Common myeloid progenitor, CD34-positive (primary cell): Measurements from ENCODE around the gene GABARAPL1.
A peak's percentile ranks its signal among the peaks of the same experiment; 100 is the strongest.
"Not testable (repeated sequence)": the region's sequence is repeated elsewhere in the genome, so short reads cannot be mapped to it uniquely, and the experiment has no call there.

Experiments used
- CTCF ChIA-PET: fragments of 350-600 bp; sonication (Branson Sonifier 250); formaldehyde crosslinking; loops from one replicate; lab custom pipeline; 2021; ENCODE audit warnings: antibody characterized with exemption; lab: Charles Lee
- POLR2A ChIA-PET: fragments of 350-600 bp; sonication (Branson Sonifier 250); formaldehyde crosslinking; loops from one replicate; lab custom pipeline; 2021; ENCODE audit warnings: antibody characterized with exemption; lab: Charles Lee
- DNase-seq, 3 donors: peaks; one replicate each; pipeline versions ENCODE4 v3.0.0 to v3.0.0-alpha.2; 2013
- H3K27ac ChIP-seq, 2 experiments: 1 replicate in 1 of 2; 2 replicates in 1 of 2; pipeline ENCODE4 v1.7.0; 2013; ENCODE audit warnings: inconsistent platforms in 2 of 2, low read length in 2 of 2, mild to moderate bottlenecking in 2 of 2, low read depth in 1 of 2, moderate library complexity in 1 of 2; ENCODE audit not compliant: severe bottlenecking in 2 of 2, insufficient read depth in 1 of 2, poor library complexity in 1 of 2
- H3K27me3 ChIP-seq, 5 experiments: replicated peaks in 2 of 5; 1 replicate in 3 of 5; 2 replicates in 2 of 5; pipeline versions ENCODE4 v1.6.1 to v1.7.0; 2013; ENCODE audit warnings: low read length in 4 of 5, mild to moderate bottlenecking in 2 of 5, moderate library complexity in 2 of 5, inconsistent platforms in 1 of 5; ENCODE audit not compliant: insufficient read depth in 5 of 5, control insufficient read depth in 4 of 5
- H3K36me3 ChIP-seq, 4 experiments: 1 replicate in 2 of 4; 2 replicates in 2 of 4; pipeline versions ENCODE4 v1.6.1 to v1.7.0; 2013; ENCODE audit warnings: low read length in 3 of 4, control low read depth in 1 of 4, mild to moderate bottlenecking in 1 of 4; ENCODE audit not compliant: control insufficient read depth in 4 of 4, insufficient read depth in 4 of 4
- H3K4me1 ChIP-seq, 4 experiments: 1 replicate in 3 of 4; 2 replicates in 1 of 4; pipeline versions ENCODE4 v1.6.1 to v1.7.1; 2013; ENCODE audit warnings: low read length in 3 of 4, mild to moderate bottlenecking in 3 of 4, control low read depth in 1 of 4, inconsistent platforms in 1 of 4, moderate library complexity in 1 of 4; ENCODE audit not compliant: control insufficient read depth in 4 of 4, insufficient read depth in 4 of 4; ENCODE audit errors: control extremely low read depth in 1 of 4
- H3K4me3 ChIP-seq, 7 experiments: 1 replicate in 4 of 7; 2 replicates in 3 of 7; pipeline versions ENCODE4 v1.5.1 to v1.7.0; 2013; ENCODE audit warnings: mild to moderate bottlenecking in 7 of 7, low read length in 6 of 7, moderate library complexity in 6 of 7, inconsistent platforms in 2 of 7, low read depth in 2 of 7, control low read depth in 1 of 7; ENCODE audit not compliant: insufficient read depth in 4 of 7, control insufficient read depth in 1 of 7; ENCODE audit errors: extremely low read depth in 1 of 7
- H3K9me3 ChIP-seq, 5 experiments: 1 replicate in 4 of 5; 2 replicates in 1 of 5; pipeline versions ENCODE4 v1.6.1 to v1.7.1; 2013; ENCODE audit warnings: low read length in 4 of 5, mild to moderate bottlenecking in 2 of 5, inconsistent platforms in 1 of 5, low read depth in 1 of 5, moderate library complexity in 1 of 5; ENCODE audit not compliant: control insufficient read depth in 4 of 5, insufficient read depth in 2 of 5; ENCODE audit errors: control extremely low read depth in 1 of 5
- WGBS: methylation state at CpG from one replicate; pipeline ENCODE4 v1.1.5; 2013; ENCODE audit not compliant: insufficient coverage; 5-methylcytosine and 5-hydroxymethylcytosine counted together

Gene GABARAPL1

DNA sequence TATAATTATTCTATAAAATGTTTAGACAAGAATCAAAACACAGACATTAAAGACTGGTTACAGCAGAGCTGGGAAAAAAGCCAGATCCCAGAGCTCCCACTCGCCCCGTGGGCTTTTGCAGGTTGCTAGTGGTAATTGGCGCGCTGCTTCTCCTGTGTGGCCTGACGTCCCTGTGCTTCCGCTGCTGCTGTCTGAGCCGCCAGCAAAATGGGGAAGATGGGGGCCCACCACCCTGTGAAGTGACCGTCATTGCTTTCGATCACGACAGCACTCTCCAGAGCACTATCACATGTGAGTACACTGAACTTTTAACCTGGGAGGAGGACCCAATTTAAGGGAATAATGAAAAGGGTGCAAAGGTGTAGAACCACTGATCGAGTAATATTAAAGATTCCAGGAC lies 26.4 kb upstream of the GABARAPL1 start:
- Histone ChIP-seq H3K27ac (no peak overlapping the region), H3K4me1 (peaks cover 3 to 9% (median 4%) of the 10 kb centered on the region in 4 experiments), H3K36me3 (no peaks in the 10 kb centered on the region), H3K27me3 (no peaks in the 10 kb centered on the region), H3K4me3 (peak overlapping the region in 3 of 7 experiments; percentile 11 to 47 (median 45)), H3K9me3 (no peaks in the 10 kb centered on the region)
- DNase-seq = peak; percentile 39 to 79 (median 66)
- CTCF ChIA-PET = interaction anchor here (1.1 kb wide), 1 partner anchor 10 kb away, joined by 5 read pairs; no protein-coding TSS in a partner anchor
- POLR2A ChIA-PET = interaction anchor here (0.6 kb wide), 1 partner anchor 10 kb away, joined by 3 read pairs; no protein-coding TSS in a partner anchor
- 7% methylated on average over 9 of the region's 11 CpGs for WGBS

DNA sequence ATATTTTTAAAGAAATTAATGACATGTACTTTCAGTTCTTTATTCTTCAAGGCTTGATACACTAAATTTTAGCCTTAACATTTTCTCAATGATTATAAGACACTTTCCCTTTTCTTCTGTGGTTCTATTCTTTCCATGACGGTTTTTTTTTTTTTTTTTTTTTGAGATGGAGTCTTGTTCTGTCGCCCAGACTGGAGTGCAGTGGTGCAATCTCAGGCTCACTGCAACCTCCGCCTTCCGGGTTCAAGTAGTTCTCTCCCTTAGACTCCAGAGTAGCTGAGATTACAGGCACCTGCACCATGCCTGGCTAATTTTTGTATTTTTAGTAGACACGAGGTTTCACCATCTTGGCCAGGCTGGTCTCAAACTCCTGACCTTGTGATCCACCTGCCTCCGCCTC lies 25.7 kb upstream of the GABARAPL1 start:
- H3K27me3 ChIP-seq, DNase-seq, H3K4me1 ChIP-seq, H3K4me3 ChIP-seq, H3K9me3 ChIP-seq, H3K27ac ChIP-seq, H3K36me3 ChIP-seq, POLR2A ChIA-PET: not testable (repeated sequence)
- CTCF ChIA-PET = interaction anchor here (1.0 kb wide), 1 partner anchor 48 kb away, joined by 3 read pairs; no protein-coding TSS in a partner anchor
- 98% methylated on average over 5 of the region's 6 CpGs for whole genome bisulfite sequencing

DNA sequence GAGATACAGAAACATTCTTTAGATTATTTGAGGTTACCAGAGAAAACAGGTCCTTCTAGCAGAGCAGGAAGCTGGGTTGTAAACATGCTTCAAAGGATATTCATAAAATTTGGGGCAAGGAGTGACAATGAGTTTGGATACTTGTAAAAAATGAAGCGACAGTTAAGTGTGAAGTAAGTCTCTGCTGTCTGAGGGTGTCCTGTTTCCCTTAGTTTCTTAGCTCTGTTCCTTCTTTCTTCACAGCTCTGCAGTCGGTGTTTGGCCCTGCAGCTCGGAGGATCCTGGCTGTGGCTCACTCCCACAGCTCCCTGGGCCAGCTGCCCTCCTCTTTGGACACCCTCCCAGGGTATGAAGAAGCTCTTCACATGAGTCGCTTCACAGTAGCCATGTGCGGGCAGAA lies 23.0 kb upstream of the GABARAPL1 start:
- ChIA-PET POLR2A (no interaction called here), CTCF (interaction anchor here (0.8 to 3.1 kb wide), 7 partner anchors 13 to 60 kb away, joined by 4 to 32 read pairs (median 5); no protein-coding TSS in a partner anchor)
- Histone ChIP-seq H3K27ac (no peak overlapping the region), H3K36me3 (no peaks in the 10 kb centered on the region), H3K27me3 (peaks cover 0 to 3% (median 0%) of the 10 kb centered on the region in 5 experiments), H3K4me1 (peaks cover 3 to 6% (median 4%) of the 10 kb centered on the region in 4 experiments), H3K9me3 (no peaks in the 10 kb centered on the region), H3K4me3 (no peak overlapping the region)
- no peak for DNase-seq
- WGBS = no CpG with 5 or more reads among the region's 5 CpGs

DNA sequence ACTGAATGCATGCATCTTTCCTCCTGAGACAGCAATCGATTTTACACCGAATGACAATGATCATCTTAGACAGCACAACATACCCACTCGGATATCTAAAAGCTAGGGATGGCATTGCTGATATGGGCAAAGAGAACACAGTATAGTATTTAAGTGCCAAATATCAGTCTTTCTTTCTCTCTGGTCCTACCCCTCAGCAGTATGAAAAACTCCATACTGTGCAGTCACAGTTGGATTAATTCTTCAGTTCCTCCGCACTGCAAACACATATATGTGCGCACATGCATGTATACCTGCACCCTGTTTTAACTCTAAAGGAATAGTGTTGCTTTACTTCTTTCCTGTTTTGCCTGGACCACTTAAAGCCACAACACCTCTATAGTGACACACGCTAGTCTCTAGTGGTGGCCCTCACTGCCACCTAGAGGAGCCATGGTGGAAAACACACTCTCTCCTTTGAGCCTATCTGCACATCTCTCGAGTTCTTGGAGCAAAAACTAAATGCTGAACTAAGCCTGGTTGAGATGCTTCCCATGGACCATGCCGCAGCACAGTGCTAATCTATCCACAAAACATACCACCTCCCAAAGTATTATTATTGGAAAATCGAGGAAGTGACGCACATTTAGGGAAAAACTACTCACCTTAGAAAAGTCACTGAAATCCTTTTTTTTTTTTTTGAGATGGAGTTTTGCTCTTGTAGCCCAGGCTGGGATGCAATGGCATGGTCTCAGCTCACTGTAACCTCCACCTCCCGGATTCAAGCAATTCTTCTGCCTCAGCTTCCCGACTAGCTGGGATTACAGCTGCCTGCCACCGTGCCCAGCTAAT lies 21.9 kb upstream of the GABARAPL1 start:
- Histone ChIP-seq H3K4me3 (no peak overlapping the region), H3K4me1 (peaks cover 3 to 6% (median 4%) of the 10 kb centered on the region in 4 experiments), H3K36me3 (no peaks in the 10 kb centered on the region), H3K27ac (no peak overlapping the region), H3K27me3 (peaks cover 0 to 3% (median 0%) of the 10 kb centered on the region in 5 experiments), H3K9me3 (no peaks in the 10 kb centered on the region)
- peak; percentile 66 to 83 (median 77) for DNase-seq
- CTCF ChIA-PET = interaction anchor here (0.6 to 3.1 kb wide), 10 partner anchors 12 to 40 kb away, joined by 3 to 32 read pairs (median 4); partner anchors contain the start of gene OLR1
- 48% methylated on average over 6 of the region's 13 CpGs for WGBS
- POLR2A ChIA-PET = no interaction called here

DNA sequence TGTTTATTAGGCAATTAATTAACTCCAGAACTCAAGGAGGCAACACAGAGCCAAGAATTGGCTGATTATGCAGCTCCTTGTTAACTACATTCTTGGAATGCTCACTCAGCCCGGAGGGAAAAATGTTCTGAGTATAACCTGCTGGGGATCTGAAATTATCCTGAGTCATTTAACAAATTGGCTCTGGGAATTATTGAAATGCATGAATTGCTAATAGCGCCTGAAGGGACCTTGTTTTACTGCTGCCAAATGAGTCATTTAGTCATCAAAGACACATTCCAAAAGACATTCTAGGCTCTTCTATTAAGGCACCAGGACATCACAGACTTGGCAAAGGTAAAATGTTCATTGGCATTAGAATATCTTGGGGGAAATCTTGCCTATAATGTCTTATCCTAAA lies 20.8 kb upstream of the GABARAPL1 start:
- 38% methylated on average over 1 of the region's 2 CpGs for WGBS
- DNase-seq = no peak
- ChIA-PET CTCF (interaction anchor here (0.6 to 3.1 kb wide), 5 partner anchors 11 to 383 kb away, joined by 3 to 32 read pairs (median 4); partner anchors contain the start of gene OLR1), POLR2A (no interaction called here)
- Histone ChIP-seq H3K9me3 (no peaks in the 10 kb centered on the region), H3K4me1 (peaks cover 0 to 9% (median 4%) of the 10 kb centered on the region in 4 experiments), H3K27me3 (peaks cover 0 to 3% (median 0%) of the 10 kb centered on the region in 5 experiments), H3K4me3 (no peak overlapping the region), H3K27ac (no peak overlapping the region), H3K36me3 (no peaks in the 10 kb centered on the region)

DNA sequence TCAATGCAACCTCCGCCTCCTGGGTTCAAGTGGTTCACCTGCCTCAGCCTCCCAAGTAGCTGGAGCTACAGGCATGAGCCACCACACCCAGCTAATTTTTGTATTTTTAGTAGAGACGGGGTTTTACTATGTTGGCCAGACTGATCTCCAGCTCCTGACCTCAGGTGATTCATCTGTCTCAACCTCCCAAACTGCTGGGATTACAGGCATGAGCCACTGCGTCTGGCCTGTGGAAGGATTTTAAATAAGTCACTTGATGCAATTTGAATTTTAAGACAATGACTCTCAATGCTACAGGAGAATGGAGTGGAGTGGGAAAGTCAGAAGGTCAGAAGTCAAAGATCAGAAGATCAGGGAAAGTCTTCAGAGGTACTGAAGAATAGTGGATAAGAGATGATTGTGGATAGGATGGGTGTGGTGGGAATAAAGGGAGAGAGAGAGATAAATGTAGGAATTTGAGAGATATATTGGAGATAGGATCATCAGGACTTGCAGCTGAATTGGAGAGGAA lies 18.5 kb upstream of the GABARAPL1 start:
- CTCF ChIA-PET = interaction anchor here (1.3 to 1.5 kb wide), 2 partner anchors 11 to 14 kb away, joined by 5 read pairs; no protein-coding TSS in a partner anchor
- no peaks in the 10 kb centered on the region for H3K36me3 ChIP-seq
- 100% methylated on average over 3 of the region's 3 CpGs for WGBS
- no peak overlapping the region for H3K27ac ChIP-seq
- POLR2A ChIA-PET = interaction anchor here (2.1 kb wide), 1 partner anchor 19 kb away, joined by 4 read pairs; the partner anchor contains the start of gene GABARAPL1
- peaks cover 0 to 9% (median 4%) of the 10 kb centered on the region in 4 experiments for H3K4me1 ChIP-seq
- DNase-seq = no peak
- peaks cover 0 to 3% (median 0%) of the 10 kb centered on the region in 5 experiments for H3K27me3 ChIP-seq
- no peaks in the 10 kb centered on the region for H3K9me3 ChIP-seq
- H3K4me3 ChIP-seq = no peak overlapping the region
